Endothelial cell of umbilical vein (primary cell): ENCODE measurements around the gene PACS1. TPM values are rescaled to one million over a fixed set of nuclear protein-coding genes. Genes with fewer than 3 reads are reported as not detected.

Experiments
- BruUV-seq: library from RNA; stranded (reverse); fragments of 400-500 nt; replicated peaks from 2 replicates; lab custom pipeline; 2021; lab: Mats Ljungman, UMichigan
- CTCF ChIA-PET: fragments of 300-600, 350-600 bp; sonication (Branson Sonifier 250); formaldehyde crosslinking; loops from one replicate; lab custom pipeline; 2021; ENCODE audit warnings: antibody characterized with exemption, inconsistent platforms; lab: Charles Lee
- POLR2A ChIA-PET: fragments of 300-600, 350-600 bp; sonication (Branson Sonifier 250); formaldehyde crosslinking; loops from one replicate; lab custom pipeline; 2021; ENCODE audit warnings: antibody characterized with exemption, inconsistent platforms; lab: Charles Lee
- DNase-seq: peaks from one replicate; pipeline ENCODE4 v3.0.0-alpha.2; 2011; ENCODE audit warnings: low read depth, low spot score
- FAIRE-seq: peaks from 2 replicates; lab custom pipeline; 2011; peaks lifted over from hg19 to GRCh38; lab: Jason Lieb, UNC
- H2AFZ ChIP-seq: 2 replicates; pipeline ENCODE4 v1.6.0; 2012; ENCODE audit warnings: low read depth, low read length, control low read depth, inconsistent platforms
- H3K27ac ChIP-seq: 2 replicates; pipeline ENCODE4 v1.5.1; 2011; ENCODE audit warnings: low read depth, mild to moderate bottlenecking, control low read depth, low read length, moderate library complexity; ENCODE audit not compliant: insufficient read depth
- H3K27me3 ChIP-seq, 2 experiments: 2 replicates each; pipeline versions ENCODE4 v1.6.0 to v1.6.1; 2011; ENCODE audit warnings: low read length in 2 of 2, mixed read lengths in 1 of 2; ENCODE audit not compliant: control insufficient read depth in 2 of 2, insufficient read depth in 2 of 2
- H3K36me3 ChIP-seq, 2 experiments: 2 replicates in 1 of 2; 3 replicates in 1 of 2; pipeline ENCODE4 v1.5.1; 2011; ENCODE audit warnings: low read length in 2 of 2, mild to moderate bottlenecking in 1 of 2, moderate library complexity in 1 of 2; ENCODE audit not compliant: control insufficient read depth in 2 of 2, insufficient read depth in 2 of 2; ENCODE audit errors: extremely low read depth in 1 of 2
- H3K4me1 ChIP-seq: 3 replicates; pipeline ENCODE4 v1.5.1; 2011; ENCODE audit warnings: mild to moderate bottlenecking, low read length; ENCODE audit not compliant: control insufficient read depth, insufficient read depth; ENCODE audit errors: extremely low read depth
- H3K4me2 ChIP-seq: 2 replicates; pipeline ENCODE4 v1.6.1; 2011; ENCODE audit warnings: low read length, control low read depth, mixed read lengths; ENCODE audit not compliant: insufficient read depth
- H3K4me3 ChIP-seq, 3 experiments: fragments of 200-600 bp in 1 of 3; sonication (generic), shearing (Covaris generic) in 1 of 3; replicated peaks in 1 of 3; 2 replicates each; pipeline ENCODE4 v1.5.1; 2011 to 2016; ENCODE audit warnings: control low read depth in 3 of 3, low read length in 3 of 3, mild to moderate bottlenecking in 2 of 3, inconsistent platforms in 1 of 3, low read depth in 1 of 3, moderate library complexity in 1 of 3; ENCODE audit not compliant: insufficient read depth in 1 of 3
- H3K79me2 ChIP-seq: 2 replicates; pipeline ENCODE4 v1.6.0; 2012; ENCODE audit warnings: low read length, inconsistent platforms; ENCODE audit not compliant: control insufficient read depth, insufficient read depth
- H3K9ac ChIP-seq: replicated peaks from 2 replicates; pipeline ENCODE3; 2011; ENCODE audit warnings: low read length, control low read depth; ENCODE audit not compliant: insufficient read depth; ENCODE audit errors: extremely low read depth
- H3K9me1 ChIP-seq: replicated peaks from 3 replicates; pipeline ENCODE4 v1.6.0; 2011; ENCODE audit warnings: mild to moderate bottlenecking, low read length; ENCODE audit not compliant: control insufficient read depth, insufficient read depth; ENCODE audit errors: extremely low read depth
- H3K9me3 ChIP-seq: replicated peaks from 2 replicates; pipeline ENCODE4 v1.5.1; 2012; ENCODE audit warnings: low read length, inconsistent platforms; ENCODE audit not compliant: control insufficient read depth, insufficient read depth
- H4K20me1 ChIP-seq: replicated peaks from 2 replicates; pipeline ENCODE3; 2011; ENCODE audit warnings: mild to moderate bottlenecking, low read length; ENCODE audit not compliant: control insufficient read depth, insufficient read depth; ENCODE audit errors: extremely low read depth
- CTCF ChIP-seq, 2 donors: IDR thresholded peaks; 1 replicate in 1 of 2; 2 replicates in 1 of 2; pipeline ENCODE4 v1.5.1; 2011; ENCODE audit warnings: low read length in 2 of 2, mild to moderate bottlenecking in 2 of 2, moderate library complexity in 2 of 2, control low read depth in 1 of 2, inconsistent platforms in 1 of 2, low read depth in 1 of 2; ENCODE audit not compliant: insufficient read depth in 1 of 2; ENCODE audit errors: extremely low read depth in 1 of 2
- EZH2 ChIP-seq: IDR thresholded peaks from 2 replicates; pipeline ENCODE4 v1.6.1; 2012; ENCODE audit warnings: borderline replicate concordance, low read depth, mild to moderate bottlenecking, moderate library complexity, low read length, inconsistent platforms; ENCODE audit not compliant: severe bottlenecking
- FOS ChIP-seq: IDR thresholded peaks from 2 replicates; pipeline ENCODE4 v1.6.1; 2011; ENCODE audit warnings: mild to moderate bottlenecking, low read length, moderate library complexity, borderline replicate concordance; ENCODE audit not compliant: insufficient read depth
- GATA2 ChIP-seq: IDR thresholded peaks from 2 replicates; pipeline ENCODE4 v1.7.0; 2011; ENCODE audit warnings: low read depth, mild to moderate bottlenecking, moderate library complexity, mixed read lengths, low read length; ENCODE audit not compliant: insufficient read length, insufficient read depth
- JUN ChIP-seq: IDR thresholded peaks from 2 replicates; pipeline ENCODE4 v1.6.1; 2011; ENCODE audit warnings: borderline replicate concordance, low read depth; ENCODE audit not compliant: insufficient read length, insufficient read depth
- MAX ChIP-seq: IDR thresholded peaks from 2 replicates; pipeline ENCODE4 v1.6.1; 2011; ENCODE audit not compliant: insufficient read depth, insufficient read length
- MYC ChIP-seq: IDR thresholded peaks from one replicate; pipeline ENCODE4 v1.6.1; 2011; ENCODE audit warnings: mild to moderate bottlenecking, low read depth, low read length
- POLR2A ChIP-seq: IDR thresholded peaks from 2 replicates; pipeline ENCODE4 v1.6.1; 2012; ENCODE audit warnings: low read depth, mild to moderate bottlenecking, control low read depth, low read length
- POLR2AphosphoS5 ChIP-seq: IDR thresholded peaks from 2 replicates; pipeline ENCODE4 v1.6.1; 2012; ENCODE audit warnings: low read depth, mild to moderate bottlenecking, control low read depth, low read length, moderate library complexity; ENCODE audit not compliant: insufficient read depth
- dilution Hi-C: fragments of 300-500 bp; cut with MboI; formaldehyde crosslinking; loops from one replicate; pipeline ENCODE4 v1.15.0; 2019; ENCODE audit warnings: low sequenced_read_pairs; ENCODE audit not compliant: extremely low pct_ligation_motif_present
- intact Hi-C: fragments of 100-400 bp; cut with micrococcal nuclease; formaldehyde crosslinking; loops from one replicate; pipeline ENCODE4 v1.10.0; 2022
- polyA plus RNA-seq, 4 experiments: library from polyadenylated mRNA; depleted of rRNA in 3 of 4; stranded (reverse) in 3 of 4; unstranded in 1 of 4; fragments of >200 nt; gene quantifications; 2 replicates each; pipeline versions ENCODE4 v1.2.1 to v1.2.3, GENCODE V29; 2011 to 2012; ENCODE audit warnings: missing spikeins in 1 of 4
- total RNA-seq: library from RNA; stranded (reverse); gene quantifications from 2 replicates; pipeline ENCODE4 v1.2.3, GENCODE V29; 2021

PACS1 gene
- total and polyA plus RNA-seq, 2 donors (not counting 3 experiments of a cell fraction or from before 2014, with no cell fraction given) = 26.4 to 64.4 TPM

GRCh38 chr11:66281776-66282467, 211.8 kb downstream of the PACS1 start:
- Histone ChIP-seq H3K27ac (no peak overlapping the region), H3K79me2 (no peaks in the 10 kb centered on the region), H3K27me3 (peaks cover 0 to 4% of the 10 kb centered on the region in 2 experiments), H3K36me3 (peaks cover 0 to 7% of the 10 kb centered on the region in 2 experiments), H3K4me2 (no peak overlapping the region), H2AFZ (no peak overlapping the region), H3K9ac (no peak overlapping the region), H4K20me1 (no peaks in the 10 kb centered on the region), H3K9me3 (no peaks in the 10 kb centered on the region), H3K4me3 (no peak overlapping the region), H3K9me1 (no peaks in the 10 kb centered on the region), H3K4me1 (no peaks in the 10 kb centered on the region)
- intact Hi-C loops (loop anchor here (1.0 kb wide), 1 partner anchor 60 kb away; no protein-coding TSS in a partner anchor), dilution Hi-C loops (no loop called here)
- no peak for FAIRE-seq
- POLR2A ChIA-PET = no interaction called here
- DNase-seq = no peak
- BruUV-seq = no TSS peak
- CTCF ChIA-PET = interaction anchor here (0.7 to 3.2 kb wide), 13 partner anchors 9 to 104 kb away, joined by 3 to 53 read pairs (median 7); partner anchors contain the start of genes CD248, RAB1B, RIN1 and TMEM151A
- TF ChIP-seq POLR2A (no peak), EZH2 (no peak), MYC (no peak), POLR2AphosphoS5 (no peak), FOS (no peak), CTCF (IDR thresholded peaks at IDR 0.05; ENCODE audit: extremely low read depth in 1 of 2, insufficient read depth in 1 of 2, low read depth in 1 of 2, low read length in 2 of 2) (no peak), JUN (no peak), MAX (no peak), GATA2 (no peak)
